HG03342 (cell line): ENCODE results near the gene KIAA0513.

Experiments
- ATAC-seq: cut with Tn5 transposase; IDR thresholded peaks from one replicate; pipeline ENCODE4 v1.9.1; 2021; ENCODE audit warnings: mild to moderate bottlenecking, moderate library complexity; ENCODE audit not compliant: unreplicated experiment

Gene KIAA0513, protein sequence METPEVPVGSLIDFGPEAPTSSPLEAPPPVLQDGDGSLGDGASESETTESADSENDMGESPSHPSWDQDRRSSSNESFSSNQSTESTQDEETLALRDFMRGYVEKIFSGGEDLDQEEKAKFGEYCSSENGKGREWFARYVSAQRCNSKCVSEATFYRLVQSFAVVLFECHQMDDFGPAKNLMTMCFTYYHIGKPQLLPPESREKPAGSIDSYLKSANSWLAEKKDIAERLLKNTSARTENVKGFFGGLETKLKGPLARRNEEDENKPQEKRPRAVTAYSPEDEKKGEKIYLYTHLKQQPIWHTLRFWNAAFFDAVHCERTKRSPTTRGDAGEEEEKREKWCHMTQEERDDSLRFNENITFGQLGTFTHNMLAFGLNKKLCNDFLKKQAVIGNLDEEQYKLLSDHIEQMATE

DNA sequence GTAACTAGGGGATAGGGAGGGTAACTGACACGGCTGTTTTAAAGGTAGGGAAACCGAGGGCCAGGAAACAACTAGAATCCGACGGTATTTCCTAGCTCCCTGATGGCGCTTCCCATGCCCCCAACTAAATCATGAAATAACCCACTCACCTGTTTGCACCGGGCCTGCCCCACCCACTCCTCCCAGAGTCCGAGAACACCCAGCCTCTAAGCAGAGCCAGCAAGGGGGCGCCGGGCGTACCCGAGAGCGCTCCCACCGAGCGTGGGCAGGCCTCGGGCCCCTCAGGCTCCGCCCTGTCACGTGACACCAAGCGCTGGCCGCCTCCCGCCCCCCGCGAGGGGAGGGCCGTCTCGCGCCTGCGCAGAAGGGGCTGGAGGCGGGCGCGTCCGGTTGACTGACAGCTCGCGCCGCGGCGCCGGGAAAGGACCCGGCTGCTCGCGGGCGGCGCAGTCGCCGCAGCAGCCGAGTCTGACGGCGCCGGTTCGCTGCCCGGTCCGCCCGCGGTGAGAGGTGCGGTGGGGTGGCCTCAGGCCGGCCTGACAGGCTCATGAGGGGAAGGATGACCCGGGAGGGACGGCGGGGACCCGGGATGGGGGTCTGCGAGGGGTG, at the start of gene KIAA0513:
KIAA0513 (plus strand) TSS at position 447 of the 609 bp plus-strand sequence. CDS start 39,277 bp downstream, outside the sequence.
- ATAC-seq: peak; percentile 73

DNA sequence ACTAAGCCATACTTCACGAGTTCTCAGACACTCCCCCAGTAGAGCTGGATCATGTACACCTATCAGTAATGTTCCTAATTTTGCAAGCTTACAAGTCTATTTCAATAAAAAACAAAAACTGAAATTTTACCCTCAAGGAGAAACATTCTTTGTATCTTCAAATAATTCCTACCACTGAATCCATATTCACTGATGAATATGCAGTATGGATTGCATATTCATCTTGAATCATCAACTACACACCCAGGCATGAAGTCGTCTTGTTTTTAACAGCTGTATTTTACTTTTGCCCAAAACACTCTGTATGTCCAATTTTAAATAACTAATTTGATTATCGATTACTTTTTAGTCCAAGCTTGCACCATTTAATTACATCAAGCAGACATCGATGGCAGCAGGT, 48.1 kb upstream of the KIAA0513 start:
- ATAC-seq: no peak

DNA sequence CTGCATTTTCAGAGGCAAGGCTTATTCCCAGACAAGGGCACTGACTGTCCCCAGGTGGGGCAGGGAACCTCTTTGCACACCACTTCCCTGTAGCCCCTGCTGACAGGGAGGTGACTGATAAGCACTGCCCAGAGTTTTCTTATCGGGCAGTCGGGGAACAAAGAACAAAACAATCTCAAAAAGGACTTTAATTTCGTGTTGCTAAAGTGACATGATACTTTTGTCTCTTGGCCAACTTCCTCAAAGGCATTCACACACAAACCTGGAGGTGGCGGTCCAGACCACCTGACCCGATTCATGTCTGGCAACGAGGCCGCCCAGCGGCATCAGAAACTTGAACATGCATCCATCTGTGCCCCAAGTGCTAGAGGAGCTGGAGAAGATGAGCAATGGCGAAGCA, 45.2 kb upstream of the KIAA0513 start:
- no peak for ATAC-seq

DNA sequence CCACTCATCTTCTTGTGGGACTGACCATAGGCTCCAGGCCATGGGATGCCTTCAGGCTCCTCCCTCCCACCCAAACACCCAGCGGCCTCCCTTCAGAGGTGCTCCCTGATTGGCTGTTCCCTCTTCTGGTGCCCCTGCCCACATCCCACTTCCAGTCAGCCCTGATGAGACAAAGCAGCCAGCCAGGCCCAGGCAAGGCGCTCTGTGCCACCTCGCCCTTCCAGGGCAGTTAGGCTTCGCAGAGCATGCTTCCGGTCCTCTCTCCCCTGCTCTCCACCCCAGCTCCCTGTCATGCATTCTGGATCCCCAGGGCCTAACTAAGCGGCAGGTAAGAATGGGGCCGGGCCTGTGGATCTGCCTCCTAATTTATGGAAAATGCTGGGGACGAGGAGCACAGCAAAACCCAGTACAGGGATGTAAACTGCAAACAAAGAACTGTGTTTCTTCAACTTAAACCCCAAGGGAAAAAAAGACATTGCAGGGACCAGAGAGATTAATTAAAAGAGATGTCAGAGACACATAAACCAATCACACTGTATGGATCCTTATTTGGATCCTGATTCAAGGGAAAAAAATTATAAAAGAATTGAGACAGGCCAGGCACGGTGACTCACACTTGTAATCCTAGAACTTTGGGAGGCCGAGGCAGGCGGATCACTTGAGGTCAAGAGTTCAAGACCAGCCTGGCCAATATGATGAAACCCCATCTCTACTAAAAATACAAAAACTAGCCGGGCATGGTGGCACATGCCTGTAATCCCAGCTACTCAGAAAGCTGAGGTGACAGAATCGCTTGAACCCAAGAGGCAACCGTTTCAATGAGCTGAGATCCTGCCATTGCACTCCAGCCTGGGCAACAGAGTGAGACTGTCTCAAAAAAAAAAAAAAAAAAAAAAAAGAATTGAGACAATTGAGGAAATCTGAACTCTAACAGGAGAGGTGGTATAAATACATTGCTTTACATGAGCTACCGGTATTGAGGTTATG, 42.2 kb upstream of the KIAA0513 start:
- no peak for ATAC-seq

DNA sequence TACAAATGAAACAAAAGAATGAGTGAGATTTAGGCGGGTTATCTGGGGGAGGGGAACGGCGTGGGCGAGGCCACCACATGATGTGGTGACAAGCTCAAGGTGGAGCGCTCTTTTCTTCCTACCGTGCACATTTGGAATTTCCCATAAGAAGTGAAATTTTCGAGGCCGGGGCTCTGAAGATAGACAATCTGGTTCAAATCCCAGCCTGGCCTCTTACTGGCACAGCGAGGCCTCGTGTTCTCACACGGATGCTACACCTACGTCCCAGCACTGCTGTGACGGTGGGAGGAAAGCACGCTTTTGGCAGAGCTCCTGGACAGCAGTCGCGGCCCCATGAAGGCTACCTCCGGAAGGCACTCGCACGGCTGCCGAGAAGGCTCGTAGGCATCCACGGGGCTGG, 41.5 kb upstream of the KIAA0513 start:
- no peak for ATAC-seq

DNA sequence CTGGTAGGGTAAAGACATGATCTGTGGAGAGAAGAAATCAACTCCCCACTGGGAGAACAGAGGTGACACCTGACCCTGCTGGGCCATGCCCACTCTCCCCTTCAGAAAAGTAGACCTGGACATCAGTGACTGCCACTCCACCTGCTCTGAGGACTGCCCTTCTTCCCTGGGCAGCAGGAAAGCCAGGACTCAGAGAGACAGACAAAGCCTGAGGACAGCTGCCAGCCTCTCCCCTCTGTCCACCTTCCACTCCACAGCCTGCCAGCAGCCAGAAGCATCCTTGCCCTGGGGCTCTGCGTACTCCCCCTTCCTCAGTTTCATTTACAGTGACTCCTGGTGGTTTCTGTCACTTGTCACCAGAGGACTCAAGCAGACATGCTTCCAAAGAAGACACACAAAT, 40.7 kb upstream of the KIAA0513 start:
- ATAC-seq: no peak

DNA sequence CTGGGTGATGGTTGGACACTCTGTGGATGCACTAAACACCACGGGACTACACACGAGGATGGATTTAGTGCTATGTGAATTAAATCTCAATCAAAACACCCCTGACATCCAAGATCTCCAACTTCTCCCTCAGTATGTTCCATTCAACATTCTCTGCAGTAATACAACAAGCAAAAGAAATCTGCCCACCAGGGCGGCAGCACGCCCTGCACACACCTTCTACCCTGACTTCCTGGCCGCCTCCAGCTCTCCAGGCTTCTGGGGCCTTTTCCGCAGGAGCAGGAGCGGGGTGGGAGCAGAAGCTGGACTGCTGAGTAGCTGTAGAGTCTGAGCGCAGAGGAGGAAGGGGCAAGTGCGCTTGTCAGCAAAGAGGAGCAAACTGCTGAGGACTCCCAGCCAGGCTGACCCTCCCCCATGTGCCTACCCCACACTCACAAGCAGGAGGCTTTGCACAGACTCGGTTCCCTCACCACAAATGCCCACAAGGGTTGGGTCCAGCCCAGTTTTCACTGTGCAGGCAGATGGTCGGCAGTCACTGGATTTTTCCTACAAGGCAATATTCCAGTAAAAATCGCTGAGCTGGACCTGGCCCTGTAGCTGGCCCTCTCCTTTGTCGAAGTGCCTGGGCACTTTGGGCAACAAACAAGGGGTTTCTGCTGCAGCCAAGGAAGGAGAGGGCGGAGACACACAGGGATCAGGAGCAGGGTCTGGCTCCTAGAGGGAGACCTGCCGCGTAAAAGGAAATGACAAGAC, 39.1 kb upstream of the KIAA0513 start:
- ATAC-seq: no peak

DNA sequence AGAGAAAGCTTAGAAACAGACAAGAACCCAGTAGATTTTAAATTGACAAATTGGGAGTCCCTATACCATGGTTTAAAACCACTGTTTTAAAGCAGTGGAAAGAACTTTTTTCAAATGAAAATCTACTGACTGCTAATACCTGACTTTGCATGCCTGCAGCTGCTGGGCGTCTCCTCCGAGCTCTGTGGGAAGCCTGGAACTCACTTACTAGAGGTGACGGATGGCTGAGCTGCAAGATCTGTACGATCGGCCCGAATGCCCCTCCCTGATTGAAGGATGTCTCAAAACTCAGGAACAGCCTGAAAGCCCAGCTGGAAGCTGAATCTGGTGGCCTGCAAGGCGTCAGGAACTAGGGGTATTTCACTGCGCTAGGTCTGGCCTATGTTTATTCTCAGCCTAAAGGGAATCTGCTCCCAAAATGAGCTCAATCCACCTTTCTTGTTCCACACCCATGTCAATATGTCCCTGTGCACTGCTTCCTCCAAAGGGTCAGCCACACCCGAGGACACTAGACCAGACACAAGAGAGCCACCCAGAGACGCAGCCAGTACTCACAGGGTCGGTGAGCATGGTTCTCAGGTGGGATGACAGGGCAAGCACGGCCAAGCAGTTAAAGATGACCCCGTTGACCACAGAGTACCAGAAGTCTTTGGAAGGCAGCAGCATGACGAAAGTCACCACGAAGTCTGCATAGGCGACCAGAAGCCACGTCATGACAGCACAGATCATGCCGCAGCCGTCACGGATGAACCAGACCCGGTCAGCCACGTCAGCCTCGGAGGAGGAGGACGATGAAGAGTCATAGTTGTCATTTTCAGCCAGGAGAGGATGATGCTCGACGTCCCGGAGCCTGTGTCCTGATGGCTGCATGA, 37.6 kb upstream of the KIAA0513 start:
- ATAC-seq: no peak

DNA sequence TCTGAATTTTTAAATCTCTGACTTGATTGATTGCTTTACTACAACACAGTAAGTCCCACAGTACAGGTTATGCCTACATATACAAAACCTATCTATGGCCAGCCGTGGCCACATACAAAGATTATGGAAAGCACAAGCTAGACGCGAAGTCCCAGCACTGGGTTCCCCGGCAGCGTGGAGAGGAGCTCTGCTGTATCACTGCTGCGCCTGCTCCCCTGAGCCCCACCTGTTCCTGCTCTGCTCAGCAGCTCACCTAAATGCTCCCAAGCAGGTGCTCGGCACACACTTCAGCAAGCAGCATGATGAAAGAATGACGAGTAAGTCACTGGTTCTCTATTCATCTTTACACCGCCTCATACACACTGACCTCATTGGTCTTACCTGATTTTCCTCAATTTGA, 36.8 kb upstream of the KIAA0513 start:
- no peak for ATAC-seq

DNA sequence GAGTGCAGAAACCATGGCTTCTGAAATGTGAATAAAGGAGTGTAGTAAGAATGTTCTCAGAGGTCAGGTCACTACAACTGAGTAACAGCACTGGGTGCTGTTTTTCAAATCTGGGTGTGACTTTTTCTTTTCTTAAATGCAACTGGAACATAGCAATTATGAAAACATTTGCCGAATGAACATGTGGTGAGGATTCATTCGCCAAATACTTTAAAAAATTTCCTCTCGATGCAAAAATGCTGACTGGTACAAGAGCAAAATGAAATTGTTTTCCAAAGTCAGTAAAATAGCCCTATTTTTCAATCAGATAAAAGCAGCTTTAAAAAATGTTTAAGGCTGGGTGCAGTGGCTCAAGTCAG, 34.9 kb upstream of the KIAA0513 start:
- no peak for ATAC-seq

DNA sequence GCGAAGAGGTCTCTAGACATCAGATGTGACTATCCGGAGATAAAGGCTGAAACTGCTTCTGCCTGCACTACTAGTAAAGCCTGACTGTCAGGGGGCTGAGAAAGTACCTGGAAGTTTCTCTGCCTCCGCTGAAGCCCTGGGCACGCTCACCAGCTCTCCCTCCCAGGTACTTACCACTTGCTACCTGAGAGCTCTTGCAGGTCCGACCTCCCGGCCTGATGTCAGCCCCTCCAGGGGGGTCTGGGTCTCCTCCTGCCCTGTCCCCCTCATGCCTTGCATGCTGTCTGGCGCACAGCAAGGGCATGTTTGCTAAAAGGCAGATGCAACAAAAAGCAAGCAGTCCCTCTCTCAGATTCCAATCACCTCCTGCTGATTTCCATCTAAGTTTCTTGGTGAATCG, 33.7 kb upstream of the KIAA0513 start:
- no peak for ATAC-seq

DNA sequence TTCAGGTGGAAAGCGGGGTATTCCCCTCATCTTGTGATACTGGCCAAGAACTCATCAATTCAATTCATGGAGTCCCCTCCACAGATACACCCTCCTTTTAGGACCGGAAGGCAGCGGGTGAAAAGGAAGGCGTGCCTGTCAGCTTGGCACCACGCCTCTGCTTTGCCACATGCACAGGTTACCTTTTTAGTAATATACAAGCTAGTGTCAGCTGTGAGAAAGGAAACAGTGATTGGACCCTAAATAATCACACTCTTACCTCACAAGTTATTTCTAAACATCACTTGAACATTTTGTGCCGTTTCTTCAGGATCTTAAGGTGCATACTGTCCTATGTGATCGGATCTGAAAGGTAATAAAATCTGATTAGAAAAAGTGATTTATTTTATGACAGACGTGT, 31.9 kb upstream of the KIAA0513 start:
- ATAC-seq: no peak

DNA sequence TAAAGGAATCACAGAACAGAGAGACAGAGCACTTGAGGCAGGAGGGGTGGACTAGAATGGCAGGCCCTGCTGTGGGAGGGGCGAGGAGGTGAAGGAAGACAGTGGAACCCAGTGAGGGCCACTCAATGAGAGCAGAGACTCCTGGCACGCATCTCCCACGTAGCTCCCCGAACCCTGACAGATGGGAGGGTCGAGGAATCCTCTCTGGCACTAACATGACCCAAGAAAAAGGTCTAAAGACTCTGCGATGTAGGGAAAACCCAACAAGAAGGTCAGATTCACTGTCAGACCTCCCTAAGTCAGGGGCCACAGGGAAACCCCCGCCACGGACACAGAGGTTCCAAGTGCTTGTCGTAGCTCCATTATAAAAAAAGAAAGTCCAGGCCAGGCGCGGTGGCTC, 31.2 kb upstream of the KIAA0513 start:
- no peak for ATAC-seq

DNA sequence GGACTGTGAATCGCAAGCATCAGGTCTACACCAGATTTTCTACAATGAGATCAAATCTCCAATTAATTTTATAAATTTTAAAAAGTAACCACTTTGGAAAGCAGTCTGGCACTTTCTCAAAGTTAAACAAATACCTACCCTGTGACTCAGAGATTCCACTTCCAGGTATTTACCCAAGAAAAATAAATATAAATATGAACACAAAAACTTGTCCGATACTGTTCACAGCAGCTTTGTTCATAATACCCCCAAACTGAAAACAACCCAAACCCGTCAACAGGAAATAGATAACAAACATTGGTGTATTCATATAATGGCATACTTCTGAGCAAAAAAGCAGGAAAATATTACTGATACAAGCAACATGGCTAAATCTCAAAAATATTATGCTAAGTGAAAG, 28.4 kb upstream of the KIAA0513 start:
- ATAC-seq: no peak

DNA sequence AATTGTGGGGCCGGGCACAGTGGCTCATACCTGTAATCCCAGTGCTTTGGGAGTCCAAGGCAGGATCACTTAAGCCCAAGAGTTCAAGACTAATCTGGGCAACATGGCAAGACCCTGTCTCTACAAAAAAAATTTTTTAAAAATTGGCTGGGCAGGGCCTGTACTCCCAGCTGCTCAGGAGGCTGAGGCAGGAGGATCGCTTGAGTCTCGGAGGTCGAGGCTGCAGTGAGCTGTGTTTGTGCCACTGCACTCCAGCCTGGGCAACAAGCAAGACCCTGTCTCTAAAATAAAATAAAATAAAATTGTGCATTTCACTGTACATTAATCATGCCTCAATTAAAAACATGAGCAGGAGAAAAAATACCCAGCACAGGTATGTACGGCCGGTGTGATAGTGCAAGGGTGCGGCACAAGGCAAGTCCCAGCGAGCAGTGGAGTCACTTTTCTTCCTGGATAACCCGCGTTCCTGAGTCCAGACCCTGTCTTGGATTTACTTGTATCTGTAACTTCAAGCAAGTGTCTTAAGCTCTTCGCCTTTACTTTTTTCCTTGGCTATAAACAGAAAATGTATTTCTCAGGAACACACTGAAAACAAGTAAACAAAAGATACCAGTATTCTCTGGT, 27.6 kb upstream of the KIAA0513 start:
- no peak for ATAC-seq

DNA sequence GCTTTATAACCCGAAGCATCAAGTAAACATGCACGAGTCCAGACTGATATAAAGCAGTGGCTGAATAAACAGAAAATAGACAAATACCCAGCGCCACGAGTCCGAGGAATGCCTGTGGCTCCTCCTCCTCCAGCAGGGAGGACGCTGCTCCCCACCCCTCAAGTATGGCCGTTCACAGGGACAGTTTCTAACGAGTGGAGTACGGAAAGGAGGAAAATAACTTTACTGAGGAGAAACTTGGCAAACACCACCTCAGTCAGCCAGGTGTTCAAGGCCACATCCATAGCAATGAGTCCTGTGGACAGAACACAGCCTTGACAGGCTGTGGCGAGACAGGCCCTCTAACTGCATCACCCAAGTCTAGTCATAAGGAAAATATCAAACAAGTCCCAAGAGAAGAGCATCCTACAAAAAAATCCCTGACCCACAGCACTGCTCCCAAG, 25.5 kb upstream of the KIAA0513 start:
- no peak for ATAC-seq

DNA sequence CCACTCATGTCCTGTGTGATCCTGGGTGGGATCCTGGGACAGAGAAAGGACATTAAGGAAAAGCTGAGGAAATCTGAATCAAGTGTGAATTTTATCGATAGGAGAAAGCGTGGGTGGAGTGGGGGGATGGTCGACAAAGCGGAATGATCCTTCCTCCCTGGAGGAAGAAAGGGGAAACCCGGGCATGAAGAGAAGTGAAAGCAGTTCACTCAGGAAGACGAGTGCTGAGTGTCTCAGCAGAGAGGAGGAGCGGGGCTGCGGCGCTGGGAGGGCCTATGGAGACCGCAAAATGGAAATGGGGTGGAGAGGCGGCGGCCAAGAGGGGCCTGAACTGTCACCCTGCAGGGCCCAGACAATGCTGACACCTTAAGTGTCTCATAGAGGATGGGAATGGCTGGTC, 25.0 kb upstream of the KIAA0513 start:
- ATAC-seq: no peak

DNA sequence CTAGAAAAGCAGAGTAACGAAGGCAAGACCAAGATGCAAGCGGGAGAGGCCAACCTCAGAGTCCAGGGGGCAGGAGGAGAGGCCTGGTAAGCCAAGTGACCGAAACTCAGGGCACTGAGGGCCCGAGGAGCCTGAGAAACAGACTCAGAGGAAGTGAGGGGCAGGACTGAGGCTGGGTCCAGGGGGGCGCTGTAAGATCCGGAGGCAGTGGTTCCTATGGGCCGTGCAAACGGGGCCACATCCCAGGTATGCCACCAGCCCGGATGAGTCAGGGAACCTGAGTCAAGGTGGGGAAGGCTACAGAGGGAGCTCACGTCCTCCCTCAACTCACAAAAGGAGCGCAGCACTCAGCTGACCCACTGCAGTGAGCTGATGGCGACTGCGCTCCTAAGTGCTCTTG, 24.5 kb upstream of the KIAA0513 start:
- ATAC-seq: no peak
